Testis (tissue), 2 donors: ENCODE data around the gene IL17F.

Source experiments
- POLR2A ChIP-seq: fragments of 450-650 bp; IDR thresholded peaks from one replicate; pipeline ENCODE4 v1.6.1; 2017; ENCODE audit warnings: antibody characterized with exemption, mild to moderate bottlenecking, moderate library complexity
- TF ChIP-seq, protein P1 (sequence below), 3 experiments: fragments of 450-650 bp in 2 of 3; fragments of 200-600 bp in 1 of 3; sonication (generic) in 1 of 3; IDR thresholded peaks; one replicate each; pipeline ENCODE4 v1.5.1; 2016 to 2019; ENCODE audit warnings: antibody characterized with exemption in 3 of 3, mild to moderate bottlenecking in 2 of 3, moderate library complexity in 1 of 3

DNA sequence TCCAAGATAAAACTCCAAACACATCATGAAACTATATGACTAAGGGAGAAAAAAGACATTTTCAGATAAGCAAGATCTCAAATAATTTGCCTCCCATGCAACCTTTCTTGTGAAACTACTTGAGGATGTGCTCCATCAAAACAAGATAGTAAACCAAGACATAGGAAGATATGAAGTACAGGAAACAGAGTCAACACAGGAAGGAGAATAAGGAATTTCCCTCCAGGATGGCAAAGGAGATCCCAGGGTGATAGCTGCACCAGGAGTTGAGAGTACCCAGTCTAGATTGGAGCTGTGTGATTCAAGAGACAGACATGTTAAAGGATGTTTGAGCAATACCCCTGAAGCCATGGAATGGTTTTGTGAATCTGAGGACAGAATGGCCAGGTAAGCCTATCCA lies 42.8 kb downstream of the IL17F start:
- TF ChIP-seq, protein P1, sequence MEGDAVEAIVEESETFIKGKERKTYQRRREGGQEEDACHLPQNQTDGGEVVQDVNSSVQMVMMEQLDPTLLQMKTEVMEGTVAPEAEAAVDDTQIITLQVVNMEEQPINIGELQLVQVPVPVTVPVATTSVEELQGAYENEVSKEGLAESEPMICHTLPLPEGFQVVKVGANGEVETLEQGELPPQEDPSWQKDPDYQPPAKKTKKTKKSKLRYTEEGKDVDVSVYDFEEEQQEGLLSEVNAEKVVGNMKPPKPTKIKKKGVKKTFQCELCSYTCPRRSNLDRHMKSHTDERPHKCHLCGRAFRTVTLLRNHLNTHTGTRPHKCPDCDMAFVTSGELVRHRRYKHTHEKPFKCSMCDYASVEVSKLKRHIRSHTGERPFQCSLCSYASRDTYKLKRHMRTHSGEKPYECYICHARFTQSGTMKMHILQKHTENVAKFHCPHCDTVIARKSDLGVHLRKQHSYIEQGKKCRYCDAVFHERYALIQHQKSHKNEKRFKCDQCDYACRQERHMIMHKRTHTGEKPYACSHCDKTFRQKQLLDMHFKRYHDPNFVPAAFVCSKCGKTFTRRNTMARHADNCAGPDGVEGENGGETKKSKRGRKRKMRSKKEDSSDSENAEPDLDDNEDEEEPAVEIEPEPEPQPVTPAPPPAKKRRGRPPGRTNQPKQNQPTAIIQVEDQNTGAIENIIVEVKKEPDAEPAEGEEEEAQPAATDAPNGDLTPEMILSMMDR (IDR thresholded peaks at IDR 0.05), result no peak
- TF ChIP-seq POLR2A, result no peak
